ENCODE results near the gene MYMK.

The MYMK gene

GRCh38 chr9:133474853-133475252, 49.9 kb downstream of the MYMK start:
- Histone ChIP-seq H4K20me1 (ENCODE audit: insufficient read depth, low read length) (no peaks in the 10 kb centered on the region), H3K4me1 (ENCODE audit: insufficient read depth, low read length) (peaks cover 23% of the 10 kb centered on the region), H2AFZ (ENCODE audit: low read depth, low read length) (no peak overlapping the region), H3K9ac (ENCODE audit: low read depth, low read length) (no peak overlapping the region), H3K27me3 (ENCODE audit: insufficient read depth, low read length, poor library complexity) (no peaks in the 10 kb centered on the region), H3K27ac (ENCODE audit: low read length) (no peak overlapping the region), H3K9me3 (ENCODE audit: insufficient read depth, low read length, severe bottlenecking) (no peaks in the 10 kb centered on the region), H3K4me3 (ENCODE audit: low read depth in 1 of 2, low read length in 2 of 2) (no peak overlapping the region), H3K79me2 (ENCODE audit: insufficient read depth, low read length) (0 out of 2 replicates have a peak, but pooled peaks cover 3% of the 10 kb centered on the region), H3K36me3 (ENCODE audit: insufficient read depth, low read length) (peaks cover 24% of the 10 kb centered on the region), H3K4me2 (ENCODE audit: insufficient read depth, low read length) (no peak overlapping the region)
- no peak for ATAC-seq (ENCODE audit: insufficient read depth, low read depth)
- DNase-seq, result no peak
- TF ChIP-seq, protein P1, sequence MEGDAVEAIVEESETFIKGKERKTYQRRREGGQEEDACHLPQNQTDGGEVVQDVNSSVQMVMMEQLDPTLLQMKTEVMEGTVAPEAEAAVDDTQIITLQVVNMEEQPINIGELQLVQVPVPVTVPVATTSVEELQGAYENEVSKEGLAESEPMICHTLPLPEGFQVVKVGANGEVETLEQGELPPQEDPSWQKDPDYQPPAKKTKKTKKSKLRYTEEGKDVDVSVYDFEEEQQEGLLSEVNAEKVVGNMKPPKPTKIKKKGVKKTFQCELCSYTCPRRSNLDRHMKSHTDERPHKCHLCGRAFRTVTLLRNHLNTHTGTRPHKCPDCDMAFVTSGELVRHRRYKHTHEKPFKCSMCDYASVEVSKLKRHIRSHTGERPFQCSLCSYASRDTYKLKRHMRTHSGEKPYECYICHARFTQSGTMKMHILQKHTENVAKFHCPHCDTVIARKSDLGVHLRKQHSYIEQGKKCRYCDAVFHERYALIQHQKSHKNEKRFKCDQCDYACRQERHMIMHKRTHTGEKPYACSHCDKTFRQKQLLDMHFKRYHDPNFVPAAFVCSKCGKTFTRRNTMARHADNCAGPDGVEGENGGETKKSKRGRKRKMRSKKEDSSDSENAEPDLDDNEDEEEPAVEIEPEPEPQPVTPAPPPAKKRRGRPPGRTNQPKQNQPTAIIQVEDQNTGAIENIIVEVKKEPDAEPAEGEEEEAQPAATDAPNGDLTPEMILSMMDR (IDR thresholded peaks at IDR 0.05; ENCODE audit: borderline replicate concordance, extremely low read depth, low read length, poor library complexity, severe bottlenecking), result no peak
- TF ChIP-seq EZH2 (IDR thresholded peaks at IDR 0.05; ENCODE audit: borderline replicate concordance, low read depth, low read length, severe bottlenecking), result no peak

- ATAC-seq (ENCODE audit: insufficient read depth, low read depth) (no peak), DNase-seq (no peak)
- Histone ChIP-seq H3K9ac (ENCODE audit: low read depth, low read length) (no peak overlapping the region), H3K4me2 (ENCODE audit: insufficient read depth, low read length) (no peak overlapping the region), H3K4me3 (ENCODE audit: low read depth in 1 of 2, low read length in 2 of 2) (no peak overlapping the region), H3K9me3 (ENCODE audit: insufficient read depth, low read length, severe bottlenecking) (no peaks in the 10 kb centered on the region), H3K27me3 (ENCODE audit: insufficient read depth, low read length, poor library complexity) (no peaks in the 10 kb centered on the region), H3K36me3 (ENCODE audit: insufficient read depth, low read length) (peaks cover 24% of the 10 kb centered on the region), H3K27ac (ENCODE audit: low read length) (no peak overlapping the region), H2AFZ (ENCODE audit: low read depth, low read length) (no peak overlapping the region), H3K79me2 (ENCODE audit: insufficient read depth, low read length) (0 out of 2 replicates have a peak, but pooled peaks cover 3% of the 10 kb centered on the region), H4K20me1 (ENCODE audit: insufficient read depth, low read length) (no peaks in the 10 kb centered on the region), H3K4me1 (ENCODE audit: insufficient read depth, low read length) (peaks cover 17% of the 10 kb centered on the region)
- TF ChIP-seq EZH2 (IDR thresholded peaks at IDR 0.05; ENCODE audit: borderline replicate concordance, low read depth, low read length, severe bottlenecking), result no peak
- TF ChIP-seq, protein P1 (IDR thresholded peaks at IDR 0.05; ENCODE audit: borderline replicate concordance, extremely low read depth, low read length, poor library complexity, severe bottlenecking), result no peak
These were observed 50.5 kb downstream of the MYMK start for GRCh38 chr9:133474215-133474614.

GRCh38 chr9:133473743-133474142, 51.0 kb downstream of the MYMK start:
- H3K4me2 ChIP-seq (ENCODE audit: insufficient read depth, low read length), result no peak overlapping the region
- H3K9me3 ChIP-seq (ENCODE audit: insufficient read depth, low read length, severe bottlenecking), result no peaks in the 10 kb centered on the region
- no peak for ATAC-seq (ENCODE audit: insufficient read depth, low read depth)
- H3K4me1 ChIP-seq (ENCODE audit: insufficient read depth, low read length), result peaks cover 14% of the 10 kb centered on the region
- H2AFZ ChIP-seq (ENCODE audit: low read depth, low read length), result no peak overlapping the region
- no peak overlapping the region for H3K9ac ChIP-seq (ENCODE audit: low read depth, low read length)
- peaks cover 24% of the 10 kb centered on the region for H3K36me3 ChIP-seq (ENCODE audit: insufficient read depth, low read length)
- TF ChIP-seq, protein P1 (IDR thresholded peaks at IDR 0.05; ENCODE audit: borderline replicate concordance, extremely low read depth, low read length, poor library complexity, severe bottlenecking), result no peak
- no peak for TF ChIP-seq EZH2 (IDR thresholded peaks at IDR 0.05; ENCODE audit: borderline replicate concordance, low read depth, low read length, severe bottlenecking)
- no peaks in the 10 kb centered on the region for H4K20me1 ChIP-seq (ENCODE audit: insufficient read depth, low read length)
- no peaks in the 10 kb centered on the region for H3K27me3 ChIP-seq (ENCODE audit: insufficient read depth, low read length, poor library complexity)
- DNase-seq, result no peak
- no peak overlapping the region for H3K4me3 ChIP-seq (ENCODE audit: low read depth in 1 of 2, low read length in 2 of 2)
- H3K27ac ChIP-seq (ENCODE audit: low read length), result no peak overlapping the region
- 0 out of 2 replicates have a peak, but pooled peaks cover 3% of the 10 kb centered on the region for H3K79me2 ChIP-seq (ENCODE audit: insufficient read depth, low read length)

All from DND-41 (cell line).